ENCODE data around the gene KDM6B. TPM values are rescaled to one million over a fixed set of nuclear protein-coding genes. Genes with fewer than 3 reads are reported as not detected.
"Not testable (repeated sequence)": the region's sequence is repeated elsewhere in the genome, so short reads cannot be mapped to it uniquely, and the experiment has no call there.

Gene KDM6B
- total RNA-seq, 1 donor from 2014 or later: 2.9 TPM

DNA sequence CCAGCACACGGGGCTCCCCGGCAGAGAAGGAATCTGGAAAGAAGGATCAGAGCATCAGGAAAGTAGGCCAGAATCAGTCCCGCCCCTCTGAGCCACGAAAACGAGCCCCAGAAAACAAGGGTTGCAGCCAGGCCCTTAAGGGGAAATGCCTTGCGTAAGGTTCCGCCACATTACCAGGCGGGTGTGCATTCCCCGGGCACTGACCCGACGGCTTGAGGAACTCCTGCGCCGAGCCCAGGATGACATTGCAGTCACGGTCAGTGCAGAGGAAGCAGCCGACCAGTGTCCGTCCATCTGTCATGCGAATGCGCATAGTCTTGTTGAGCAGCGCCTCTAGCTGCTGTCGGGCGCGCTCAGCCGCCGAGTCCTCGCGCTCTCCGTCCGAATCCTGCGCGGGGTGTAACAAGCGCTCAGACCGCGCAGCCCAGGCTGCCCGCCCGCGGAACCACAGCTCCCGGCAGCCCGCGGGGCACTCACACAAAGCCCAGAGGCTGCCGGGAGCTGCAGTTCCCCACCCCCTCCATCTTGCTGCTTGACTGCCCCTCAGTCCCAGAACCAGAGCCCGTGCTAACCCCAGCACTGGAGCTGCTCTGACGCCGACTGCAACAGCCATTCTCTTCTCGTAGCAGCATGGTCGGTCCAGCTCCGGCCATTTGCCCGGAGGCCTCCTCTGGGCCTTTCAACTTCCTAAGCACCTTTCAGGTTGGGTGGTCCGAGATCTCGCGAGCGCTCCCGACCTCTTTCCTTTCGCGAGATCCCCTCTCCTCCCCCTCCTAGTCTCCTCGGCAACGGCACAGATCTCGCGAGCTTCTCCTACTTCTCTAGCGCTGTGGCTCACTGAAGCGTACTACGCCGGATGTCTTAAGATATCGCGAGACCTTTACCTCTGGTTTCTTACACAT is 23.0 kb downstream of the KDM6B start, which contains the start of gene NAA38:
TSS of gene NAA38 (minus strand) at position 749 of the 902 bp plus-strand sequence. CDS start at position 653, 96 bp downstream.
- TF ChIP-seq, protein P1, sequence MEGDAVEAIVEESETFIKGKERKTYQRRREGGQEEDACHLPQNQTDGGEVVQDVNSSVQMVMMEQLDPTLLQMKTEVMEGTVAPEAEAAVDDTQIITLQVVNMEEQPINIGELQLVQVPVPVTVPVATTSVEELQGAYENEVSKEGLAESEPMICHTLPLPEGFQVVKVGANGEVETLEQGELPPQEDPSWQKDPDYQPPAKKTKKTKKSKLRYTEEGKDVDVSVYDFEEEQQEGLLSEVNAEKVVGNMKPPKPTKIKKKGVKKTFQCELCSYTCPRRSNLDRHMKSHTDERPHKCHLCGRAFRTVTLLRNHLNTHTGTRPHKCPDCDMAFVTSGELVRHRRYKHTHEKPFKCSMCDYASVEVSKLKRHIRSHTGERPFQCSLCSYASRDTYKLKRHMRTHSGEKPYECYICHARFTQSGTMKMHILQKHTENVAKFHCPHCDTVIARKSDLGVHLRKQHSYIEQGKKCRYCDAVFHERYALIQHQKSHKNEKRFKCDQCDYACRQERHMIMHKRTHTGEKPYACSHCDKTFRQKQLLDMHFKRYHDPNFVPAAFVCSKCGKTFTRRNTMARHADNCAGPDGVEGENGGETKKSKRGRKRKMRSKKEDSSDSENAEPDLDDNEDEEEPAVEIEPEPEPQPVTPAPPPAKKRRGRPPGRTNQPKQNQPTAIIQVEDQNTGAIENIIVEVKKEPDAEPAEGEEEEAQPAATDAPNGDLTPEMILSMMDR (IDR thresholded peaks at IDR 0.05; ENCODE audit: insufficient read depth, low read length, severe bottlenecking): peak; percentile 64
- DNase-seq (ENCODE audit: low read depth) (peak; percentile 98), FAIRE-seq (no peak)
- H3K4me3 ChIP-seq (ENCODE audit: low read depth, low read length): peak within 1 kb of the TSS; percentile 56
- H3K36me3 ChIP-seq (ENCODE audit: control insufficient read depth, insufficient read depth, low read length): peaks cover 20% of the 10 kb centered on the region
- no peaks in the 10 kb centered on the region for H3K27me3 ChIP-seq (ENCODE audit: control insufficient read depth, insufficient read depth, low read length)

DNA sequence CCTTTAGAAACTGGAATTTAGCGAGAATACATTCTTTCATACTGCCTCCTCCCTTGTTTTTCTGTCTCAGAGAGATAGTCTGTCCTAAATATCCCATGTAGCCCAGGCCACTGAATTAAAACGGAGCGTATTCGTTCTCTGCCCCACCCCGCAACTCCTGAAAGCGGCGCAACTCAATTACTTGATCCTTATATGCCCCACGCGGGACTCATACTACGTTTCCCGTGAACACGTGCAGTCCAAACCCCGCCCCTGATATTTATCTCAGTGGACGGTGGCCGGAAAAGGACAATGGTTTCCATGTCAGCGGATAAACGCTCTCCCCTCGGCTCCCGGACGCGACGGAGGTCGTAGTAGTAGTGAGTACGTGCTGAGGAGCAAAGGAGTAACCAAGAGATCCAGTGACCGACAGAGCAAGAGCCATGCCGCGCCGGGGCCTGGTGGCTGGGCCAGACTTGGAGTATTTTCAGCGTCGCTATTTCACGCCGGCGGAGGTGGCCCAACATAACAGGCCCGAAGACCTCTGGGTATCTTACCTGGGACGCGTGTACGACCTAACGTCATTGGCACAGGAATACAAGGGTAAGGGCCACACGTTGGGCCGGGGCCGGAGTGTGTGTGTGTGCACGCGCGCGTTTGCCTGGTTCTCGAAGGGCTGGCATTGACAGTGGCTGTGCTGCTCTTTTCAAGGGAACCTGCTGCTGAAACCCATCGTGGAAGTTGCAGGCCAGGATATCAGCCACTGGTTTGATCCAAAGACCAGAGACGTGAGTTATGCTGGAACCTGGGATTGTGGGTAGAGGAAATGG is 23.9 kb downstream of the KDM6B start, which contains the start of gene CYB5D1:
TSS of gene CYB5D1 (plus strand) at position 291 of the 809 bp plus-strand sequence. CDS start at position 423, 132 bp downstream.
- FAIRE-seq: no peak
- TF ChIP-seq, protein P1 (IDR thresholded peaks at IDR 0.05; ENCODE audit: insufficient read depth, low read length, severe bottlenecking): no peak
- peaks cover 11% of the 10 kb centered on the region for H3K36me3 ChIP-seq (ENCODE audit: control insufficient read depth, insufficient read depth, low read length)
- peak within 1 kb of the TSS; percentile 56 for H3K4me3 ChIP-seq (ENCODE audit: low read depth, low read length)
- H3K27me3 ChIP-seq (ENCODE audit: control insufficient read depth, insufficient read depth, low read length): no peaks in the 10 kb centered on the region
- no peak for DNase-seq (ENCODE audit: low read depth)

DNA sequence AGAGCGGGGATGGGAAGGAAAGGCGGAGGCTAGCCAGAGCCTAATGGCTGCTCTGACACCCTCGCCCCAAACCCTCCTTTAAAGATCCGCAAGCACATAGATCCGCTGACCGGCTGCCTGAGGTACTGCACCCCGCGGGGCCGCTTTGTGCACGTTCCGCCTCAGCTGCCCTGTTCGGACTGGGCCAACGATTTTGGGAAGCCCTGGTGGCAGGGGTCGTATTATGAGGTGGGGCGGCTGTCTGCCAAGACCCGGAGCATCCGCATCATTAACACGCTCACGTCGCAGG is 24.4 kb downstream of the KDM6B start:
- H3K4me3 ChIP-seq (ENCODE audit: low read depth, low read length): peak overlapping the region; percentile 56
- DNase-seq (ENCODE audit: low read depth) (no peak), FAIRE-seq (no peak)

DNA sequence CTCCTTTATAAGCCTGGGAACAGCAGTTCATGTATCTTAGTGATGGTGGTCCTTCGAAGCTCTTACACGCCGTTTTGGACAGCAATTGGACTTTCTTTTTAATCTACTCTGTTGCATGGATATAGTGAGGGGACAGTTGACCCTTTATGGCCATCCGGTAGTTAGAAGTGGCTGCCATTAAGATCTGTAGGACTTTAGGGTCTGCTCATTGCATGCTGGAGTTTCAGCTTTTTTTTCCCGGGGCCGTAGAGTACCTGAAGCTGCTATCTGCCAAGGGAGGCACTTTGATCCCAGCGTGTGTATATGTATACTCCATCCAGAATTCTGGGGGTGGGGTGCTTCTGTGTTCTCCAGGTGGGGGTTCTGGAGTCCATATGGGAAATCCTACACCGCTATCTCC is 25.0 kb downstream of the KDM6B start:
- FAIRE-seq (no peak), DNase-seq (ENCODE audit: low read depth) (no peak)
- Histone ChIP-seq H3K27me3 (ENCODE audit: control insufficient read depth, insufficient read depth, low read length) (no peaks in the 10 kb centered on the region), H3K36me3 (ENCODE audit: control insufficient read depth, insufficient read depth, low read length) (peaks cover 7% of the 10 kb centered on the region), H3K4me3 (ENCODE audit: low read depth, low read length) (no peak overlapping the region)
- TF ChIP-seq, protein P1 (IDR thresholded peaks at IDR 0.05; ENCODE audit: insufficient read depth, low read length, severe bottlenecking): no peak

More for the DNA sequence above, 24.4 kb downstream of the KDM6B start:
- no peaks in the 10 kb centered on the region for H3K27me3 ChIP-seq (ENCODE audit: control insufficient read depth, insufficient read depth, low read length)
- TF ChIP-seq, protein P1 (IDR thresholded peaks at IDR 0.05; ENCODE audit: insufficient read depth, low read length, severe bottlenecking): peak; percentile 49
- H3K36me3 ChIP-seq (ENCODE audit: control insufficient read depth, insufficient read depth, low read length): peaks cover 8% of the 10 kb centered on the region

DNA sequence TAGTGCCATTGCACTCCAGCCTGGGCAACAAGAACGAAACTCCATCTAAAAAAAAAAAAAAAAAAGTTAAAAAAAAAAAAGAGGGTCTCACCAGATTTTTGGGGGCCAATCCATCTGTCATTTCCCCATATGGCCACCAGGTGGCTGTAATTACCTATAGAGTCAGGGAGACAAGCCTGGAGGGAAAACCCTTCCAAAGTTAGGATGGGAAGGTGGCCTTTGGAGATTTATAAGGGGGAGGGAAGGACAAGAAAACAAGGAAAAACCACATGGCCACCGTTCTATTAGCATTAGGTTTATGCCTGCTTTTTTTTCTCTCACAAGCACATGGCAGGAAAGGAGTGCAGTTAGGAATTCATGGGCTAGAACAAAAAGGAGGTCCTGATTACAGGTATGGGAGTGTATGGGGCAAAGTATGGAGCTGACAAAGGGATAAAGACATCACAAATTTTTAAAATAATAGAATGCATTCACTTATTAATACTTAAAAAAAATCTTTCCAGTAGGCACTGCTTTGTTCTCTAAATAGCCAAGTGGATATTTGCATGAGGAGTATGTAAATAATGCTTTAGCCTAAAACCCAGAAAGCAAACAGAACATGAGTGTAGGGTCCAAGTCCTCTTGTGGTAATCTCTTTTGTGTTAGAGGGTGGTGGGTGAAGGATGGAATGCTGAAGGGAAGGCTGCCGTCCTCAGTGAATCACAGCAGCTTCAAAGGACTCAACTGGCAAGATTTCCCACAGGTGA is 28.8 kb downstream of the KDM6B start:
- Histone ChIP-seq H3K4me3 (ENCODE audit: low read depth, low read length) (no peak overlapping the region), H3K27me3 (ENCODE audit: control insufficient read depth, insufficient read depth, low read length) (no peaks in the 10 kb centered on the region), H3K36me3 (ENCODE audit: control insufficient read depth, insufficient read depth, low read length) (no peaks in the 10 kb centered on the region)
- TF ChIP-seq, protein P1 (IDR thresholded peaks at IDR 0.05; ENCODE audit: insufficient read depth, low read length, severe bottlenecking): peak; percentile 62
- peak; percentile 42 for DNase-seq (ENCODE audit: low read depth)
- no peak for FAIRE-seq

DNA sequence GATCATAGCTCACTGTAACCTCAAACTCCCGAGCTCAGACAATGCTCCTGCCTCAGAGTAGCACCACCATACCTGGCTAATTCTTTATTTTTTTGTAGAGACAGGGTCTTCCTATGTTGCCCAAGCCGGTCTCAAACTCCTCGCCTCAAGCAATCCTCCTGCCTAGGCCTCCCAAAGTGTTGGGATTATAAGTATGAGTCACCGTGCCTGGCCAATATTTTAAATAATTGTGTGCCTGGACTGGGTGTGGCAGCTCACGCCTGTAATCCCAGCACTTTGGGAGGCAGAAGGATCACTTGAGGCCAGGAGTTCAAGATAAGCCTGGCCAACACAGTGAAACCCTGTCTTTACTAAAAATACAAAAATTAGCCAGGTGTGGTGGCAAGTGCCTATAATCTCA is 30.4 kb downstream of the KDM6B start:
- DNase-seq (ENCODE audit: low read depth); H3K27me3 ChIP-seq (ENCODE audit: control insufficient read depth, insufficient read depth, low read length); H3K36me3 ChIP-seq (ENCODE audit: control insufficient read depth, insufficient read depth, low read length); H3K4me3 ChIP-seq (ENCODE audit: low read depth, low read length); FAIRE-seq: not testable (repeated sequence)
